GM21786 (cell line): ENCODE results near the gene GARNL3.

ENCODE experiments used
- ATAC-seq: cut with Tn5 transposase; IDR thresholded peaks from one replicate; pipeline ENCODE4 v1.9.1; 2021; ENCODE audit not compliant: unreplicated experiment

Gene GARNL3

GRCh38 chr9:127426756-127427155 is 162.2 kb downstream of the GARNL3 start:
- no peak for ATAC-seq

- no peak for ATAC-seq
These were observed 163.8 kb downstream of the GARNL3 start for GRCh38 chr9:127428348-127428747.

- ATAC-seq, result no peak
These were observed 165.8 kb downstream of the GARNL3 start for GRCh38 chr9:127430415-127430814.

- no peak for ATAC-seq
These were observed 173.1 kb downstream of the GARNL3 start for GRCh38 chr9:127437497-127438264.

GRCh38 chr9:127438394-127438793 is 173.8 kb downstream of the GARNL3 start:
- ATAC-seq, result no peak
